Endothelial cell of hepatic sinusoid (primary cell): ENCODE data around the gene ME3.

Source experiments
- in situ Hi-C: cut with HindIII; loops from 2 replicates; pipeline ENCODE4 v1.10.0; 2017; ENCODE audit warnings: low sequenced_read_pairs

Gene ME3

DNA sequence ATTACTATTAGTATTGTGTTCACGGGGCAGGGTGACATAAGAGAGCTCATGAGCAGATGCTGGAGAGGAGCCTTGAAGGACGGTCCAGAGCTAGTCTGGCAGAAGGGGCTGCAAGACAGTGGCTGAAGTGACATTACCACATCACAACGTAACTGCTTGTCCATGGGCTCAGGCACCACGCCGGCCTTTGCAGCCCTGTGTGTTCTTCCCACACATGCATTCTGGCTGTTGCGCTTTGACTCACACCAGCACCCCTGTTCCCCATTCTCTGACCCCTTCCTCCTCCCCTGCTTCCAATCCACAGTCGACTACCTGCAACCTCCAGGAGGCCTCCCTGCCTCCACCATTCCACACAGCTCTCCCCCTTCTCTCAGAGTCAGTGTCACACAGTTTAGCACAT is 103.3 kb downstream of the ME3 start:
- in situ Hi-C loops, result no loop called here

DNA sequence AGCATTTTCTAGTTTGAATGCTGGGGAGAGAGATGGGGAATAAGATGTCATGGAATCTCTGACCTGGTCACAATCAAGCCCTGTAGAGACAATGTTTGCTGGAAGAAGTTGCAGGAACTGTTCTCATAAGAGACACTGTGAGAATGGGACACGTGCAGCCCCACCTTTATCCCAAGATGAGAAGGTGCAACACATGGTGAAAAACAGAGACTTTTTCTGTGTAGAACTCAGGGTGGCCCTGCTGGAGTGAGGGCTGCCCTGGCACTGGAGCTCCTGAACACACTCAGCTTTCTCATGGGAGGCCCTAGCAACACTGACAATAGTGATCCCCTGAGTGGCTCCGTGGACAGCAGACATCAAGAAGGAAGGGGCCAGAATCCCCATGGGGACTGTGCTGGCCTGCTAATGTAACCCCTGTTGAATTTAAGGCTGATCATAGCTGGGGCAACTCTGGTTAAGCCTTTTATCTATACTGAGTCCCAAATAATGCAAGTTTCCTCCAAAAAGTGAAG is 106.6 kb downstream of the ME3 start:
- in situ Hi-C loops, result no loop called here

DNA sequence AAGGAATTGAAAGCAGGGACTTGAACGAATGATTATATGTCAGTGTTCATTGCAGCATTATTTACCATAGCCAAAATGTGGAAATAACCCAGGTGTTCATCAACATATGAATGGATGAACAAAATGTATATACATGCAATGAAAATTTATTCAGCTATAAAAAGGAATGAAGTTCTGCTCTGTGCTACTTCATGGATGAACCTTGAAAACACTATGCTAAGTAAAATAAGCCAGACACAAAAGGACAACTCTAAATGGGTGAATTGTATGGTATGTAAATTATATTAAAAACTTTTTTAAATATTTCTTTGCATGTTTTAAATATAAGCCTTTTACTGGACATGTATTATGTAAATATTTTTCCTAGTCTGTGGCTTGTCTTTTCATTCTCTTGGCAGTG is 107.0 kb downstream of the ME3 start:
- in situ Hi-C loops, result no loop called here

DNA sequence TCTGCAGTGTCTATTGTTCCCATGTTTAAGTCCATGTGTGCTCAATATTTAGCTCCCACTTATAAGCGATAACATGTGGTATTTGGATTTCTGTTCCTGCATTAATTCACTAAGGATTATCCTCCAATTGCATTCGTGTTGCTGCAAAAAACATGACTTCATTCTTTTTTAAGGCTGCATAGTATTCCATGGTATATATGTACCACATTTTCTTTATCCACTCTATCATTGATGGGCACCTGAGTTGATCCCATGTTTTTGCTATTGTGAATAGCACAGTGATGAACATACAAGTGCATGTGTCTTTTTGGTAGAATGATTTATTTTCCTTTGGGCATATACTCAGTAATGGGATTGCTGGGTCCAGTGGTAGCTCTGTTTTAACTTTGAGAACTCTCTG is 109.6 kb downstream of the ME3 start:
- in situ Hi-C loops, result loop anchor here (5.0 kb wide), 2 partner anchors 71 to 359 kb away; no protein-coding TSS in a partner anchor

DNA sequence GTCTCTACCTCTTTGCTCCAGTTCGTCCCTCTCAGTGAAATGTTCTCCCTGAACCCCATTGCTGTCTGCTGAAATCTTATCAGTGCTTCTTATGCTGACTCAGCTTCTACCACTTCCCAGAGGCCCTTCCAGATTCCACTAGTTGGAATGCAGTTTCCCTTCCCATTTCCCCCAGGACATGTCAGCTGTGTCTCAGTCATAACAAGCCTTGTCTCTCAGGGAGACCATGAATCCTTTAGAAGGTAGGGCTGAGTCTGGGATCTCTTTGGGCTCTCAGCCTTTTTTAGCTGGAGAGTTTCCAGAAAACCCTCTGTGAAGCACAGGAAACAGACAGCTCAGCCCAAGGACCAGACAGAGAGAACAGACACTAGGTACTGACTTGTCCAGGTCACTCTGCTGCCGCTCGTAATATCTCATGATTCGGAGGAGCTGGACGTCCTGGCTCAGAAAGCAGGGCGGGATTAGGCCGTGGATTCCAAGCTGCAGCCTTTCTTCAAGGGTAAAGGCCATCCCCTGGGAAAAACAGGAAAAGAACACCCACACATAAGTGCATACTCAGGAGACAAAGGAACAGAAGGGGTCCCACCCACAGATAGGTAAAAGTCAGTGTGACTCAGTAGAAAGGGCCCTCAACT is 113.0 kb downstream of the ME3 start:
- in situ Hi-C loops, result no loop called here

DNA sequence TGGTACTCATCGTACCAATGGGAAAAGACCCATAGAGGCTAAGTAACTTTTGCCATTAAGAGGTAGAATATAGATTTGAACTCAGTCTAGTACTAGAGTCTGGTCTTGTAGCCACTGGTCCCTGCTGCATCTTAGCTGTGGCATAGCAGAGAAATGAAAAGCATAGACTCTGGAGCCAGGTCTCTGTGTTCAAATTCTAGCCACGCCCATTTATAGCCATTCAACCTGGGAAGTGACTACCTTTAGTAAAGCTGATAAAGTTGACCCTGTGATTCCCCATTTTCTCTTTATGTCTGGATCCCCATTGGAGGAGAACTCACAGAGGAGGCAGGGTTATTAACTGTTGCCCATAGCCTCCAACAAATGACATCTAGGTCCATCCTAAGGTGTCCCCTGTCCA is 113.6 kb downstream of the ME3 start:
- in situ Hi-C loops, result no loop called here

DNA sequence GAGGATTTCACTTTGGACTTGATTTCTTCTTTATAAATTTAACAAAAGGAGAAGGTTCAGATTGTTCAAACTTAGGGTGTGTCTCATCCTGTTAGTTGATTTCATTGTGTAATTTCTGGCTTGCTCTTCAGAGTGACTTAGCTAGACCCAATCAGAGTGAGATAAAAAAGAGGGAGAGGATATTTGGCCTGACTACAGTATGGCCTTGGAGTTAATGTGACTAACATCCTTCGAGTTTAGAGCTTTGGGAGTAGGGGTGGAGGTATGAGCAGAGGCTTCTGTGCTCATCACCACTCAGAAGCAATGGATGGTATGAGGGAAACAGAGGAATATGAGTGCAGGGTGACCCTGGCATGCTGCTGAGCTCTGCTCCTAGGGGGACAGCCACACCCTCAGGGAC is 114.2 kb downstream of the ME3 start:
- in situ Hi-C loops, result no loop called here

DNA sequence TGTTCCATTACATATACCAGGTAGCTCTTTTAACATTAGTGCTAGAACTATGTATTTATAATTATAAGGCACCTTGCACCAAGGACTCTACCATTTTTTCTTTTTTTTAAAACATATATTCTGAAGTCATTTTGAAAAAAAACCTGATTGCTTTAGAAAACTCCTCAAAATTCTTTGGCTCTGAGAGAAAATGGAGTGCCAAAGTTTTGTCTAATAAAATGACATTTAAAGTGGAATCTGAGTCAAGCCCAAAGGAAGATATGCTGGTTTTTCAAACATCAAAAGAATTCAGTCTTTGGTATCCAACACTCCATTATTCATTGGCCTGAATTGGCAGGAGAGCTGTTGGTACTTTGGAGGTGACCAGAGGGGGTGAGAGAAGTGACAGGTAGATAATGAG is 116.5 kb downstream of the ME3 start:
- in situ Hi-C loops, result no loop called here

DNA sequence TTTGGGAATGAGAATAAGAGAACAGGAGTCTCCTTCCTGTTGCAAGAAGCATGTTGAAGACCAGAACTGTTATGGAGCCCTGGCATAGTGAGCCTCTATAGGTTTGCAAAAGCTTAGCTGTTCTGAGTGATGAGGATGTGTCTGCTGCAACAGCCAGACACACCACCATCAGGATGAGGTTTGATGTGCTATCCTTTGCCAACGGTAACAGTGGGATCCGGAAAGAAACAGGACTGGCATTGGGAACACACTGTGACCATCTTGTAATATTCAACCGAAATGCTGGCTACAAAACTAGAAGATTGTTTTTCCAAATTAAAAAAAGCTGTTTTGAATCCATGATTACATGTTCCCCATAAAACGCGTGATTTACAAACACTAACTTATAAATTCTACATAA is 117.0 kb downstream of the ME3 start:
- in situ Hi-C loops, result no loop called here

DNA sequence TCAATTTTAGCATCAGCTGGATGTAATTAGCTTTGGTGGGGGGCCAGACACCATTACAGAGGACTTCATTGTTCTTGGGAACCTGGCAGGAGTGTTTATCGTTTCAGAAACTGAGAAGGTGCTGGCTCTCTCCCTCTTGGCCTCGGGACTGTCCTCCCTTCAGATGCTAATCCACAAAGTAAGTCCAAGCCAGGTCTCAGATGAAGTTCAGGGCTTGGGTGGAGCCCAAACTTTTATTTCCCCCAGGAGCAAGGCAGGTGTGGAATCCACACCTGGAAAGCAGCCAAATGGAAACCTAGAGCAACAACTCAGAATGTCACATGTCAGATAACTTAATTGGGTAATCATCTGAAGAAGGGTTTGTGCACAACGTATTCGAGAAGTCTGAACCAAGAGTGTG is 119.2 kb downstream of the ME3 start:
- in situ Hi-C loops, result no loop called here

DNA sequence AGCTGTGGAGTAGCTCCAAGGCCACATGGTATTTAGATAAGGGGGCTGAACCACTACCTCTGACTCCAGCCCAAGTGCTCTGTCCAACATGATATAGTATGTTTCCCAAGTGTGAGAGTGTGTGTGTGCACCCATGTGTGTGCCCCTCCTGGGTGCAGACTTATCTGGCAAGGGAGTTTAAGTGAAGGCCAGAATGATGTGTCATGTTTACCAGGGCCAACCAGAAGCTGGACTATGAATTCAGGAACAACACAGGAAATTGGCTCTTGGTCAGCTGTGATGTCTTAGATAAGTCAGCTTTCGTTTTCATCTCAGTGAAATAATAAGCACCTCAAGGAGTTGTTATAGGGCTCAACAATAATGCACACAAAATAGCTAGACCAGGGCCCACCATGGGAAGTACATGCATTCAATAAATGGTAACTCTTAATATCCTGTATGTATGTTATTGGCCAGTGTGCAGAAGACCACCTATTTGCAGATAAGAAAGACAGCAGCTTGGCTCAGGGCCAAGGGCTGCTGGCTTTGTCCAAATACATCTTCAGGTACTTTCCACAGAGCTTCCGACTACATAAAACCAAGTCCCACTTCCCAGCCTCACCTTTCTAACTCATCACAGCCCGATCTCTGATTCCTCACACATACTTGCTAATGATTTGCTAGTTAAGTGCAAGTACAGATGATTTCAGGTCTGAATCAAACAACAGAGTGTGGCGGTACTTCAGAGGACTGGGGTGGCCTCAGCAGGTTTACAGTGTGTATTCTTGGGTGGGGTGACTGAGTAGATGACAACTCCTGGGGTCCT is 120.9 kb downstream of the ME3 start:
- in situ Hi-C loops, result no loop called here

DNA sequence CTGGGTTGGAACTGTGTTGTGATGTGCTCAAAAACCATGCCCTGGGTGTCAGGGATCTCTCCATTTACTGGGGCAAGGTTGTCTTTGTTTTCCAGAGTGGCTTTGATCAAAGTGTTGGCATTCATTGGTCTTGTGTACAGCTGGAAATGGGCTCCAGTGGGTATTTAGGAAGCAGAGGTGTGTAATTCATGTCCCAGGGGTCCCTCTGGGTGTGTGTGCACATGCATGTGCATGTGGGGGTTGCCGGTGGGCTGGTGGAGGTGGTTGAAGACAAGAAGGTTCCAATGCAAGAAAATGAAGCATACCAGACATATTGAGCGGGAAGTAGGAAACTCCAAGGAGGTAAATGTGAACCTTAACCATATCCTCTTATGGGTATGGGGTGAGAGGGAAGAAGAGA is 121.7 kb downstream of the ME3 start:
- in situ Hi-C loops, result no loop called here

DNA sequence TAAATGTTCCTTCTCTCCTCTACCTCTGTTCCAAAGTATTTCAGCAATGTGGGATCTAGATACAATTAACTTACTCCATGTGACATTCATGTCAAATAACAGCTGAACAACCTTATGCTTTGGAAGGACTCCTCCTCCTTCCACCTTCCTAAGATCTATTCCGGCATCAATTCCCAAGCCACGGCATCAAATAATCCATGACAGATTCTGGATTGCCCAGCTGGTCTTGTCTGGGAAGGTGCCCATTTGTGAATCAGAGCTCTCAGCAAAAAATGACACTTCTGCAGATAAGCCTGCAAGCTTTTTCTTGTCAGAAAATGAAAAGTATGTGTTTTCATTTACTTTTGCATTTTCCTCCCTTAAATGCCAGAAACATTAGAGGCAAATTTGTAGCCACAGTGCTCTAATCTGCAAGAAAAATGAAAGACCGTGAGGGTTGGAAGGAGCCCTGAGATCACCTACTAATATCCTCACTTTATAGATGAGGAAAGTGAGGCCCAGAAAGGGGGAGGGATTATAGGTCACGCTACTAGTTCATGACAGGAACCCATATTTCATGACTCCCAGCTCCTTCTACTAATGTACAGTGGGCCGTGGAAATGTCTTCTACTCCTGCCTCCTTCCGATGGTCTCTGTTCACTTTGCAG is 124.0 kb downstream of the ME3 start:
- in situ Hi-C loops, result no loop called here

DNA sequence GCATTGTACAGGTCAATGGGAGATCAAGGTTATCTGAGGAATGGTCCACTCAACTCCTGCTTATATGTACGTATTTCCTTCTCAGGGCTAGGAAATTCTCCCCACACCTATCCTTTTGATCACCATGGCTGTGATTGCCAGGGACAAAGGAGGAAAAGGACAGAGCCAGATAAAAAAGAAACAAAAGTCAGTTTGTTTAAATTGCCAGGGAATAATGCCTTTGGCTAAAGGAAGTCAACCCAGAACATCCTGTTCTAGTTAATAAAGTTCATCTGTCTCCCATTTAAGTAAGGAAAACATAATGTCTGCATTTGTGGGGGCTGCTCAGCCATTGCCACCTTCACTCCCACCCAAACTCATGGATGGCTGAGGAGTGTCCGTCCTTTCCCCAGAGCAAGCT is 124.7 kb downstream of the ME3 start:
- in situ Hi-C loops, result no loop called here

DNA sequence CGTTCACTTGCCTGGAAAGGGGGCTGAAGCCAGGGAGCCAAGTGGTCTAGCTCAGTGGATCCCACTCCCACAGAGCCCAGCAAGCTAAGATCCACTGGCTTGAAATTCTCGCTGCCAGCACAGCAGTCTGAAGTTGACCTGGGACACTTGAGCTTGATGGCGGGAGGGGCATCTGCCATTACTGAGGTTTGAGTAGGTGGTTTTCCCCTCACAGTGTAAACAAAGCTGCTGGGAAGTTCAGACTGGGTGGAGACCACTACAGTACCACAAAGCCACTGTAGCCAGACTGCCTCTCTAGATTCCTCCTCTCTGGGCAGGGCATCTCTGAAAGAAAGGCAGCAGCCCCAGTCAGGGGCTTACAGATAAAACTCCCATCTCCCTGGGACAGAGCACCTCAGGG is 131.1 kb downstream of the ME3 start:
- in situ Hi-C loops, result loop anchor here (5.0 kb wide), 1 partner anchor 51 kb away; no protein-coding TSS in a partner anchor

DNA sequence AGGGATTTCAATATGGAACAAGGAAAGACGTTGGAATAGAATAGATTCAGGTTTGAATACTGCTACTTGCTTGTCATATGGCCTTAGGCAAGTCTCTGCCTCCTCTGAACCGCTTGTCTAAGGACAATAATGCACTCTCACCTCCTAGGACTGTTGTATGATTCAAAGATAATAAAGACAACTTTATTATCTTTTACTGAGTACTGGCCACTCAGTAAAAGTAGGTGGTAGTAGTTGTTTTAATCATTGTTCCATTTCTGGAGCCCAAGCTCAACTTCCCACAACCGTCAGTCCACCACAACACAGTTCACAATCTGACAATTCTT is 134.2 kb downstream of the ME3 start:
- in situ Hi-C loops, result no loop called here

DNA sequence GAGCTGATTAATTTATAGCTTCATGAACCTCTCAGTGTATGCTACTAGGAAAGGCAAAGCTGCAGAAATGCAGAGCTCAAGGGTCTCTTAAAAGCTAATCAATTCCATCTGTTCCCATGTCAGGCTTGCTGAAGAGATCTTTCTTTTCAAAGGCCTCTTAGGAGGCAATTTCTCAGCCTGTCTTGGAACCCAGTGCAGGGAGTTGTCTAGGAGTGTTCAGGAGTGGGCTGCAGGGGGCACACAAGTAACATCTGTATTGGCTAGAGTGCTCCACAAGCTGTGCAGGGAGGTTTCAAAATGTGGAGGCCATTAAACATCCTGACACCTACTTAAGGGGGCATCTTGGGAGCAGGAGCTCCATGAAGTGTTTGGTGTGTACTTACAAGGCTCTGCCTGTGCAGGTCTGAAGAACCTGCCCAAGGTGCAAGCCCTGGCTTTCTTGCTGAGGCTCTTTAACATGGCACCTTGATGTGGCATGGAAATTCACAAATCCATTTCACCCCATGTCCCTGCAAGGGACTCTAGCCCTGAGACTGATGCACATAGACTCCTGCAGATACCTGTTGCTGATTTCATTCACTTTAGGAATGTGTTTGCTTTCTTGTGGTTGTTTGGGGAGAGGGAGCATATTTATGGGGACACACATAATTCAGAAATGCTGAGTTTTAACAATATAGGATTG is 134.7 kb downstream of the ME3 start:
- in situ Hi-C loops, result no loop called here

DNA sequence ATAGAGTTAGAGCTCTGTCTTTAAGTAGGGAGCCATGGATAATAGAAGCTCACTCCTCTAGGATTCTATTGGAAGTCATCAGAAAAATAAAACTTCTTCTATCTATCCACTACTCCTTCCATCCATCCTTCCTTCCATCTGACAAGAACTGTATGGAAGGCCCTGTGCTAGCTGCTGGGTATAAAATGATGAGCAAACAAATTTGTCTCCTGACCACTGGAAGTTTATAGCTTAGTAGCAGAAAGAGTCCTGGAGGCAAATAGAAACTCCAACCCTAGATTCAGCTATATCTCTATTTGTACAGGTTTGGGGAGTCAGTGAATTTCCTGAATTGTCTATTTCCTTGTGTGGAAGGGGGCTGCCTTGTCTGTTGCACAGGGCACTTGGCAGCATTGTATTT is 136.6 kb downstream of the ME3 start:
- in situ Hi-C loops, result no loop called here

DNA sequence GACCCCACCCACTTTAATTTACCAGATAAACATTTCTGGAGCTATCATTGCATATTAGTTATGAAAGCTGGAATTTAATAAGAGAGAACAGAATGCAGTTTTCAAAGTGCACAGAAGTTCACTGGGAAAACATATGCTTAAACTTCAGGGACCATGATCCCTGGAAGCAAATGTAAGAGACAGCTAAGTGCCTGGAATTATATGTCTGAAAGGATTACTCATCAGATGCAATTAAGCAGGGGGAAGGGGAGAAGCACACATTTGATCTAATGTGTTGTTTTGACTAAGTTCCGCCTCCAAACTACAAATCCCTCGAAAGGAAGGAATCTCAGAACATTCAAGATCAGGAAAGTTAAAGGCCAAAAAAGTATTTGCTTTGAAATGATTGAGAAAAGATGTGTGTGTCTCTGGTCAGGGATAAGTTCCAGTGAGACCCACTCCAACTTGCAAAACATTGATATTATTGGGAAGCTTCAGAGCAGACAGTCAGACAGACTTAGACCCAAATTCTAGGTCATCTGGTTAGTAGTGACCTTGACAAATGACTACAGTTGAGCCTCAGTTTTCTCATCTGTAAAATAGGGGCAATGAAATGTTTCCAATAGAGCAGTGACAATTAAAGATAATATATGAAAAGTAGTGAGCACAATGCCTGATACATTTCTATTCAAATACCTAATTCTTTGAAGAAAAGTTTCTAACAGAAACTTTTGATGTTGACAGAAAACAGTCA is 147.6 kb downstream of the ME3 start:
- in situ Hi-C loops, result no loop called here

DNA sequence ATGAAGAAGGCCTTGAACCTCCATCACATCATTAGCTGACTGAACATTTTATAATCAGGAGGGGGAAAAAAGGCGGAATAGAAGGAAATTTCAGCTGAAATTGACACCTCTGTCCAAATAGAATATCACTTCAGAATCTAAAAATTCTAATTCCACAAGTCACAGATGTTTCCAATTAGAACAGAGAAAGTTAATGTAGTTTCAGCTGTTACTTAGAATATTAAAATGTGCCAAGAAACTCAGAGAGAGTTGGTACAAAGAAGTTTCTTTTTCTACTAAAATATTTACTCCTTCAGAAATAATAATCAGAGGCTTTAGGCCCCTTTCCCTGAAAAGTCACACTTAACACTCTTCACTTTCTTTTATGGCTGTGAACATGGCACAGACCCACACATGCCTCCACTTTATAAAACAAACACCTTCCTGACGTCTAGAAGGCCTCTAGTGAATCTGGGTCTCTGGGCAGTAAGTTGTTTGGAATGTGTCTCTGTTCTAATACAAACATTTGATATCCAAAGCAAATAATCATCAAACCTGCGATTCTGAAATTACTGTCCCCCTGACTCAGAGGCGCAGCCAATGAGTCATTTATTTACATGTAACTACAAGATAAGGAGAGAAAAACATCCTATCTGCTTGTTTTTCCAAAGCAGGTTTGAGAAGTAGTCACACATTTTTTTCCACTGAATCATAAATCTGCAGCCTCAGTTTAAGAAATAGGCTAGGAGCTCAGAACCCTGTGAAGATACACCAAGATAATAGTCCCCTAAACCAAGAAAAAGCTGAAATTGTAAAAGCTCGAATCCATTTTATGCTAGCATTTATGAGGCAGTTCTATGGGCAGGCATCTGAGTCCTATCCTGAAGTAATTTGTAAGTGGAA is 148.4 kb downstream of the ME3 start:
- in situ Hi-C loops, result no loop called here
